Epithelial cell of proximal tubule (primary cell): Measurements from ENCODE around the gene SAMD11. TPM values are rescaled to one million over a fixed set of nuclear protein-coding genes. Genes with fewer than 3 reads are reported as not detected.

Experiments used
- DNase-seq: peaks from one replicate; pipeline ENCODE4 v3.0.0-alpha.2; 2011; ENCODE audit warnings: low read depth
- H3K4me3 ChIP-seq: 2 replicates; pipeline ENCODE4 v1.5.1; 2011; ENCODE audit warnings: low read depth, mild to moderate bottlenecking, low read length
- total RNA-seq: library from RNA; depleted of rRNA; stranded (reverse); fragments of >200 nt; gene quantifications from 2 replicates; pipeline ENCODE4 v1.2.3, GENCODE V29; 2015
- TF ChIP-seq, protein P1 (sequence below): conservative IDR thresholded peaks from 2 replicates; pipeline ENCODE4 v1.5.1; 2012; ENCODE audit warnings: low read depth, mild to moderate bottlenecking, low read length

Gene SAMD11
- total RNA-seq, 1 donor from 2014 or later, result 3.5 TPM

- no peak overlapping the region for H3K4me3 ChIP-seq
- TF ChIP-seq, protein P1, sequence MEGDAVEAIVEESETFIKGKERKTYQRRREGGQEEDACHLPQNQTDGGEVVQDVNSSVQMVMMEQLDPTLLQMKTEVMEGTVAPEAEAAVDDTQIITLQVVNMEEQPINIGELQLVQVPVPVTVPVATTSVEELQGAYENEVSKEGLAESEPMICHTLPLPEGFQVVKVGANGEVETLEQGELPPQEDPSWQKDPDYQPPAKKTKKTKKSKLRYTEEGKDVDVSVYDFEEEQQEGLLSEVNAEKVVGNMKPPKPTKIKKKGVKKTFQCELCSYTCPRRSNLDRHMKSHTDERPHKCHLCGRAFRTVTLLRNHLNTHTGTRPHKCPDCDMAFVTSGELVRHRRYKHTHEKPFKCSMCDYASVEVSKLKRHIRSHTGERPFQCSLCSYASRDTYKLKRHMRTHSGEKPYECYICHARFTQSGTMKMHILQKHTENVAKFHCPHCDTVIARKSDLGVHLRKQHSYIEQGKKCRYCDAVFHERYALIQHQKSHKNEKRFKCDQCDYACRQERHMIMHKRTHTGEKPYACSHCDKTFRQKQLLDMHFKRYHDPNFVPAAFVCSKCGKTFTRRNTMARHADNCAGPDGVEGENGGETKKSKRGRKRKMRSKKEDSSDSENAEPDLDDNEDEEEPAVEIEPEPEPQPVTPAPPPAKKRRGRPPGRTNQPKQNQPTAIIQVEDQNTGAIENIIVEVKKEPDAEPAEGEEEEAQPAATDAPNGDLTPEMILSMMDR, result no peak
- DNase-seq, result no peak
These were observed 6.7 kb upstream of the SAMD11 start for GRCh38 chr1:917076-917459.

GRCh38 chr1:917466-918091, 6.1 kb upstream of the SAMD11 start:
- H3K4me3 ChIP-seq, result no peak overlapping the region
- TF ChIP-seq, protein P1, result no peak
- DNase-seq, result no peak

- DNase-seq, result no peak
- TF ChIP-seq, protein P1, result no peak
- no peak overlapping the region for H3K4me3 ChIP-seq
These were observed 5.4 kb upstream of the SAMD11 start for GRCh38 chr1:918353-918752.

- DNase-seq, result no peak
- H3K4me3 ChIP-seq, result no peak overlapping the region
- TF ChIP-seq, protein P1, result no peak
These were observed 4.9 kb upstream of the SAMD11 start for GRCh38 chr1:918843-919242.

DNA sequence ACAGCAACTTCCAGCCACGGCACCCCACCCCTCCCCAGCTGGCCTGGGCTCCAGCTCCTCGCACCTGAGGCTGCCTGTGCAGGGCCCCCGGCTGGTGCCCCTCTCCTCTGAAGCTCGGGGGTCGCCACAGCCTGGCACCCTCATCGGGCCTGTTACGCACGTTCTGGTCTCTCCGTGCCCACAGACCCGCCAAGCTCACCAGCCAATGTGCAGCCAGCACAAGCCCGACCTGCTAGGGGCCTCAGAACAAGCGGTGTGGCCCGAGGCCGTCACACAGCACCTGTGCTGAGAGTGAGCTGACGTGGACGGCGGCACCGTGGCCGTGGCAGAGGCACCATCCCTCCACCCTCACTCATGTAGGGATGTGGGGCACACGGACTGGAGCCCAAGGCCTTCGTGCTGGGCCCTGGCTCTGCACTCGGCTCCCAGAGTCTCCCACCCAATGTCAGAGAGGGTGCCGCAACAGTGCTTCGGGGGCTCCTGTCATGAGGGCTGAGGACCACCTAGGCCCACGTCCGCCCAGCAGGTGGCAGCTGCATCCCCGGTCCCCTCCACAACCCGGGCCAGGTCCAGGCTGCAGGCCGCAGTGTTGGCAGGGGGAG, 4.4 kb upstream of the SAMD11 start:
- no peak for DNase-seq
- TF ChIP-seq, protein P1, result no peak
- no peak overlapping the region for H3K4me3 ChIP-seq

DNA sequence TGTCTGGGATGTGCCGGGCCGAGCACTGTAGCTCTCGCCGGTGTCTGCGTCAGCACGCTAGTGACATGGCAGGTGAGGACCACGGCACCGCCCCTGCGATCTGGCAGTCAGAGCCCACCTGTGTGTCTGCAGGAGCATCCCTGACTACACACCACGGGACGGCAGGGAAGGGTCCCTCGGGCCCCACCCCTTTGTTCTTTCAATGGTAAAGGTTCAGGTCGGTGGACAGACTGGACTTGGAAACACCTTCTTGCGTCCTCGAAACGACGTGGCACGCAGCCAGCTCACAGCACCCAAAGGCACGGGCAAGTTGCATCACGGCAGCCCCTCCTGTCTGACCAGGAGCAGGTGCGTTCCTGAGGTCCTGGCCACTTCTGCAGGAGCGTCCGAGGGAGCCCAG, 3.7 kb upstream of the SAMD11 start:
- DNase-seq, result no peak
- TF ChIP-seq, protein P1, result no peak
- no peak overlapping the region for H3K4me3 ChIP-seq

DNA sequence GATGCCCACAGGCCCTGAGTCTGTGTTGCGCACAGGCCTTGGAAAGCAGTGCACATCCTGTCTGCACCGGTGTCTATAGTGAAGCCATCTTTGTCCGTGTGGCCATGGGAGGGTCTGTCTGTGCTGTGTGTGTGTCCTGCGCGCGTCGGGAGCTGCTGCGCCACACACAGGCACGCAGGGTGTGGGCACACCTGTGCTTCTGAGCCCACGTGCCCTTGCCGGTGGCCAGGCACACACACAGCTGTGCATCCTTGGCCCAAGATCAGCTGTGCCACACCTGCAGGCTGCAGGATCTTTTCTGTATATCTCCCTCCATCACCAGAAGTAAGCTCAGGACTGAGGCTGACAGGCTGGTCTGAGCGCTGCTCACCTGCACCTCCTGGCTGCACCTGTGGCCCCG, 3.2 kb upstream of the SAMD11 start:
- DNase-seq, result no peak
- TF ChIP-seq, protein P1, result no peak
- H3K4me3 ChIP-seq, result no peak overlapping the region
